ENCODE measurements around the gene FBXL7.

Gene FBXL7

GRCh38 chr5:15627647-15628046 is 127.7 kb downstream of the FBXL7 start:
- ChIA-PET POLR2A (no interaction called here), CTCF (no interaction called here)
- H3K4me3 ChIP-seq (ENCODE audit: low read depth, low read length), result no peak overlapping the region
- DNase-seq (ENCODE audit: low read depth, low spot score), result no peak
- TF ChIP-seq CTCF (IDR thresholded peaks at IDR 0.05; ENCODE audit: insufficient read depth, low read length, missing control alignments), result no peak

- DNase-seq (ENCODE audit: low read depth, low spot score), result no peak
- H3K4me3 ChIP-seq (ENCODE audit: low read depth, low read length), result no peak overlapping the region
- TF ChIP-seq CTCF (IDR thresholded peaks at IDR 0.05; ENCODE audit: insufficient read depth, low read length, missing control alignments), result no peak
- CTCF ChIA-PET, result interaction anchor here (0.6 kb wide), 1 partner anchor 175 kb away, joined by 4 read pairs; no protein-coding TSS in a partner anchor
- POLR2A ChIA-PET, result no interaction called here
Observed at GRCh38 chr5:15630441-15630840, 130.5 kb downstream of the FBXL7 start.

- no peak for TF ChIP-seq CTCF (IDR thresholded peaks at IDR 0.05; ENCODE audit: insufficient read depth, low read length, missing control alignments)
- no peak overlapping the region for H3K4me3 ChIP-seq (ENCODE audit: low read depth, low read length)
- DNase-seq (ENCODE audit: low read depth, low spot score), result no peak
- CTCF ChIA-PET, result no interaction called here
- POLR2A ChIA-PET, result no interaction called here
Observed at GRCh38 chr5:15634591-15635288, 134.8 kb downstream of the FBXL7 start.

- ChIA-PET CTCF (no interaction called here), POLR2A (no interaction called here)
- no peak overlapping the region for H3K4me3 ChIP-seq (ENCODE audit: low read depth, low read length)
- no peak for DNase-seq (ENCODE audit: low read depth, low spot score)
- TF ChIP-seq CTCF (IDR thresholded peaks at IDR 0.05; ENCODE audit: insufficient read depth, low read length, missing control alignments), result no peak
Observed at GRCh38 chr5:15635289-15635616, 135.3 kb downstream of the FBXL7 start.

- no peak for TF ChIP-seq CTCF (IDR thresholded peaks at IDR 0.05; ENCODE audit: insufficient read depth, low read length, missing control alignments)
- ChIA-PET CTCF (no interaction called here), POLR2A (no interaction called here)
- DNase-seq (ENCODE audit: low read depth, low spot score), result no peak
- no peak overlapping the region for H3K4me3 ChIP-seq (ENCODE audit: low read depth, low read length)
Observed at GRCh38 chr5:15637345-15637744, 137.4 kb downstream of the FBXL7 start.

GRCh38 chr5:15637886-15638285 is 137.9 kb downstream of the FBXL7 start:
- CTCF ChIA-PET, result no interaction called here
- POLR2A ChIA-PET, result no interaction called here
- no peak for DNase-seq (ENCODE audit: low read depth, low spot score)
- no peak overlapping the region for H3K4me3 ChIP-seq (ENCODE audit: low read depth, low read length)
- no peak for TF ChIP-seq CTCF (IDR thresholded peaks at IDR 0.05; ENCODE audit: insufficient read depth, low read length, missing control alignments)
